ENCODE data around the gene FGD3.
"Not testable (repeated sequence)": the region's sequence is repeated elsewhere in the genome, so short reads cannot be mapped to it uniquely, and the experiment has no call there.

The FGD3 gene

DNA sequence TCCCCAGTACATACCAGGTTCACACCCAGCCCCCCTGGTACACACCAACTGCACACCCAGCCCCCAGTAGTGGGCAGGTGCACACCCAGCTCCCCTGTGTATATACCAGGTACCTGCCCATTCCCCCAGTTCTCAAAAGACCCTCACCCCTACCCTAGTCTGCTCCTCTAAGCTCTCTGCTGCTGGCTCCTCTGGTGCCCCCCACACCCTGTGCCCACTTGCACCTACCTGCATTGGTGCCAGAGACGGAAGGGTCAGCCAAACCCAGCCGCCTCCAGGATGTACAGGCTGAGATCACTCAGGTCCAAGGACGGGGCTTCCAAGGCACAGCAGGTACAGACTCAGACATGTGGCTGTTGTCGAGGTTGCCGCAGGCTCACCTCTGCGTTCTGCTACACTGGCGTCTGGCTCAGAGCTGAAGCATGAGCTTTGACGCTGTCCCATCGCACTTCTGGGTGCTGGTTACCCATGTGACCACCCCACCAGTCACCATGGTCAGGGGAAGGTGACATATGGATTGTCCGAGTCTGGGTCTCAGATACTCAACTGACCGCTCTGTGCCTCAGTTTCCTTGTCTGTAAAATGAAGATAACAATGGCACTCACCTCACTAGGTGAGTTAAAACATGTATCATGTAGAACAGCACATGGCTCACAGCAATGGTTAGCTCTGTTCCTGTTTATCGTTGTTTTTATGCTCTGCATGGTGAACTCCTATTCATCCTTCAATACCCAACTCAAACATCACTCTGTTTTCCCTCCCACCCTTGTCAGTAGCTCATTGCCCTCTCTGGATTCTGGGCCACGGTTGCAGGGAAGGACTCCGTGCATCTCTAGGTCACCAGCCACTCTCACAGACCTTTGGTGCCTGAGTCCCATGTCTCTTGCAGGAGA is 65.9 kb downstream of the FGD3 start:
- no peak for DNase-seq (ENCODE audit: extremely low spot score)
- ChIA-PET CTCF (interaction anchor here (0.6 kb wide), 1 partner anchor 20 kb away, joined by 4 read pairs; no protein-coding TSS in a partner anchor), POLR2A (no interaction called here)
- no peak for TF ChIP-seq FOXA1 (IDR thresholded peaks at IDR 0.05)
- no peak for TF ChIP-seq CTBP1 (IDR thresholded peaks at IDR 0.05; ENCODE audit: borderline replicate concordance)
- TF ChIP-seq BHLHE40 (IDR thresholded peaks at IDR 0.05; ENCODE audit: borderline replicate concordance), result no peak
- TF ChIP-seq NFRKB (IDR thresholded peaks at IDR 0.05), result no peak
- no peak for TF ChIP-seq FOXK2 (IDR thresholded peaks at IDR 0.05)
- no peak for TF ChIP-seq ELF4 (IDR thresholded peaks at IDR 0.05)
- no peak for TF ChIP-seq LEF1 (IDR thresholded peaks at IDR 0.05; ENCODE audit: borderline replicate concordance)

DNA sequence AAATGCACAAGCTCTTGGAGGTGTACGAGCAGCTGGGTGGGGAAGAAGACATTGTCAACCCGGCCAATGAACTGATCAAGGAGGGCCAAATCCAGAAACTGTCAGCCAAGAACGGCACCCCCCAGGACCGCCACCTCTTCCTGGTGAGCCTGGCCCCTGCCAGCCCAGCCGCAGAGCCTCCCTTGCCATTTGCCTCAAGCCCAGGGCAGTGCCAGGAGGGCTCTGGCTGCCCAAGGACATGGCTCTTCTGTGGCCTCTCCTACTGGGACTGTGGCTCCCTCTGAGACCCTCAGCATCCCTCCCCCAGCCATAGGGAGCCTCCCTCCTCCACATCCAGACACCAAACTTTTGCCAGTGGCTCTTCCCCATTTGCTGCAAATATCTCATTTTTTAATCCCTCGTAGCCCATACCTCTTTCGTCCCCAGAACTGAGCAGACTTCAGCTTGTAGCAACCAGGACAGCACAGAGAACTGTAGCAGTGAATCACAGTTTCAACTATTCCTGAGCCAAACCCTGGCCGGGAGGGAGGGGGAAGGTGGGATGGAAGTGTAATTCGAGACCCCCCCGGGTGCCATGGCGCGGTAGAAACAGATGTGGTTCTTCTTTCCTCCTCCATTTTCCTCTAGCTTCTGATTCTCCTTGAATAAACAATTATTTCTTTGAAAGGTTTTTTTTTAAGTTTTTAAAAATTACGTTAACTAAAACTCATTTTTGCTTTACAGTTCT is 66.7 kb downstream of the FGD3 start:
- ChIA-PET POLR2A (no interaction called here), CTCF (interaction anchor here (0.6 kb wide), 1 partner anchor 318 kb away, joined by 4 read pairs; no protein-coding TSS in a partner anchor)
- TF ChIP-seq CTBP1 (IDR thresholded peaks at IDR 0.05; ENCODE audit: borderline replicate concordance) (no peak), L3MBTL2 (conservative IDR thresholded peaks at IDR 0.05) (no peak), FOXM1 (IDR thresholded peaks at IDR 0.05; ENCODE audit: borderline replicate concordance) (no peak), ZNF384 (IDR thresholded peaks at IDR 0.05) (no peak), HDGF (IDR thresholded peaks at IDR 0.05; ENCODE audit: borderline replicate concordance) (no peak), FOXA1 (IDR thresholded peaks at IDR 0.05) (no peak)
- TF ChIP-seq, protein P1, sequence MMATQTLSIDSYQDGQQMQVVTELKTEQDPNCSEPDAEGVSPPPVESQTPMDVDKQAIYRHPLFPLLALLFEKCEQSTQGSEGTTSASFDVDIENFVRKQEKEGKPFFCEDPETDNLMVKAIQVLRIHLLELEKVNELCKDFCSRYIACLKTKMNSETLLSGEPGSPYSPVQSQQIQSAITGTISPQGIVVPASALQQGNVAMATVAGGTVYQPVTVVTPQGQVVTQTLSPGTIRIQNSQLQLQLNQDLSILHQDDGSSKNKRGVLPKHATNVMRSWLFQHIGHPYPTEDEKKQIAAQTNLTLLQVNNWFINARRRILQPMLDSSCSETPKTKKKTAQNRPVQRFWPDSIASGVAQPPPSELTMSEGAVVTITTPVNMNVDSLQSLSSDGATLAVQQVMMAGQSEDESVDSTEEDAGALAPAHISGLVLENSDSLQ (IDR thresholded peaks at IDR 0.05), result no peak
- no peak for DNase-seq (ENCODE audit: extremely low spot score)

DNA sequence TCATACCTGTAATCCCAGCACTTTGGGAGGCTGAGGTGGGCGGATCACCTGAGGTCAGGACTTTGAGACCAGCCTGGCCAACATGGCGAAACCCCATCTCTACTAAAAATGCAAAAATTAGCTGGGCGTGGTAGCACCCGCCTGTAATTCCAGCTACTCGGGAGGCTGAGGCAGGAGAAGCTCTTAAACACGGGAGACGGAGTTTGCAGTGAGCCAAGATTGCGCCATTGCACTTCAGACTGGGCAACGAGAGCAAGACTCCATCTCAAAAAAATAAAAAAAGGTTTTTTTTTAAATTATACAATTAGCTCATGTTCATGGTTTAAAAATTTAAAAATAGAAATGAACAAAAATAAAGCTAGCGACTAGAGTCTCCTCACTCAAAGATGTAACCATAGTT is 67.9 kb downstream of the FGD3 start:
- POLR2A ChIA-PET; DNase-seq (ENCODE audit: extremely low spot score); CTCF ChIA-PET: not testable (repeated sequence)

DNA sequence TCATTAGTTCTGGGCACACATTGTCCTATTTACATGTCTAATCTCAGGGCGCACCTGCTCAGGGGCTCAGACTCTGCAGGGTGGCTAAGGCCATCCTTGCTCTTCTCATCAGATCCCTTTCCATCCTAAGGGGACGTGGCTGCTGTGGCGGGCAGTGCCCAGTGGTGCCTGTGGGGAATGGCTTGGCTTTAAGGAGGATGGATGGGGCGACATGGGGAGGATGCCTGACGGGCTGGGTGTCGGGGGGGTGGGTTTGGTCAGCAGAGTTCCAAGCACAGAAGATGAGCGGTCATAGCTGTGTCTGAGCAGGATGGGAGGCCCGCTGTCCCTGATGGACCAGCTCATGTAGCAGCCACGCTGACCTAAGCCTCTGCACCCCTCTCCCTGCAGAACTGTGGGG is 70.3 kb downstream of the FGD3 start:
- no peak for DNase-seq (ENCODE audit: extremely low spot score)
- ChIA-PET POLR2A (no interaction called here), CTCF (interaction anchor here (0.6 kb wide), 1 partner anchor 45 kb away, joined by 4 read pairs; no protein-coding TSS in a partner anchor)
- no peak for TF ChIP-seq CTBP1 (IDR thresholded peaks at IDR 0.05; ENCODE audit: borderline replicate concordance)
- TF ChIP-seq ZNF384 (IDR thresholded peaks at IDR 0.05), result no peak
- no peak for TF ChIP-seq BHLHE40 (IDR thresholded peaks at IDR 0.05; ENCODE audit: borderline replicate concordance)
- no peak for TF ChIP-seq HDGF (IDR thresholded peaks at IDR 0.05; ENCODE audit: borderline replicate concordance)
- TF ChIP-seq ELF4 (IDR thresholded peaks at IDR 0.05), result no peak
- TF ChIP-seq SP1 (IDR thresholded peaks at IDR 0.05), result no peak
- no peak for TF ChIP-seq ARNT (IDR thresholded peaks at IDR 0.05)
- TF ChIP-seq FOXA1 (IDR thresholded peaks at IDR 0.05), result no peak
- TF ChIP-seq FOXK2 (IDR thresholded peaks at IDR 0.05), result no peak
- TF ChIP-seq FOXM1 (IDR thresholded peaks at IDR 0.05; ENCODE audit: borderline replicate concordance), result no peak
- no peak for TF ChIP-seq L3MBTL2 (conservative IDR thresholded peaks at IDR 0.05)
- TF ChIP-seq, protein P1 (IDR thresholded peaks at IDR 0.05), result no peak
- no peak for TF ChIP-seq NFRKB (IDR thresholded peaks at IDR 0.05)

DNA sequence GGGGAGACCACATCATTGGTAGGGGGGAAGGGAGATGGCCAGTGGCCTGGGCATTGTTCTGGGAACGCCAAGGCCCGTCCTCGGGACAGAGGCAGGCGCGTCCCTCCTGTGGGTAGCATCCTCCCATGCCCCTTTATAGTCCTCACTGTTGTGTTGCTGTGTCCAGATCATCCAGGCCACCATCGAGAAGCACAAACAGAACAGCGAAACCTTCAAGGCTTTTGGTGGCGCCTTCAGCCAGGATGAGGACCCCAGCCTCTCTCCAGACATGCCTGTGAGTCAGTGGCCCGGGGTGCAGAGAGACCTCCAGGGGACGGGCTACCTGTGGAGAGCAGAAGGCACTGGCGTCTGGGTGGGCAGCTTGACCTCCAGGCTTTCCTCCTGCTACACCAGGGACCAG is 72.8 kb downstream of the FGD3 start:
- POLR2A ChIA-PET, result no interaction called here
- TF ChIP-seq SP1 (IDR thresholded peaks at IDR 0.05) (no peak), FOXK2 (IDR thresholded peaks at IDR 0.05) (no peak), LEF1 (IDR thresholded peaks at IDR 0.05; ENCODE audit: borderline replicate concordance) (no peak), HDGF (IDR thresholded peaks at IDR 0.05; ENCODE audit: borderline replicate concordance) (no peak), ZNF384 (IDR thresholded peaks at IDR 0.05) (no peak), L3MBTL2 (conservative IDR thresholded peaks at IDR 0.05) (no peak)
- CTCF ChIA-PET, result interaction anchor here (0.8 kb wide), 1 partner anchor 17 kb away, joined by 3 read pairs; no protein-coding TSS in a partner anchor

DNA sequence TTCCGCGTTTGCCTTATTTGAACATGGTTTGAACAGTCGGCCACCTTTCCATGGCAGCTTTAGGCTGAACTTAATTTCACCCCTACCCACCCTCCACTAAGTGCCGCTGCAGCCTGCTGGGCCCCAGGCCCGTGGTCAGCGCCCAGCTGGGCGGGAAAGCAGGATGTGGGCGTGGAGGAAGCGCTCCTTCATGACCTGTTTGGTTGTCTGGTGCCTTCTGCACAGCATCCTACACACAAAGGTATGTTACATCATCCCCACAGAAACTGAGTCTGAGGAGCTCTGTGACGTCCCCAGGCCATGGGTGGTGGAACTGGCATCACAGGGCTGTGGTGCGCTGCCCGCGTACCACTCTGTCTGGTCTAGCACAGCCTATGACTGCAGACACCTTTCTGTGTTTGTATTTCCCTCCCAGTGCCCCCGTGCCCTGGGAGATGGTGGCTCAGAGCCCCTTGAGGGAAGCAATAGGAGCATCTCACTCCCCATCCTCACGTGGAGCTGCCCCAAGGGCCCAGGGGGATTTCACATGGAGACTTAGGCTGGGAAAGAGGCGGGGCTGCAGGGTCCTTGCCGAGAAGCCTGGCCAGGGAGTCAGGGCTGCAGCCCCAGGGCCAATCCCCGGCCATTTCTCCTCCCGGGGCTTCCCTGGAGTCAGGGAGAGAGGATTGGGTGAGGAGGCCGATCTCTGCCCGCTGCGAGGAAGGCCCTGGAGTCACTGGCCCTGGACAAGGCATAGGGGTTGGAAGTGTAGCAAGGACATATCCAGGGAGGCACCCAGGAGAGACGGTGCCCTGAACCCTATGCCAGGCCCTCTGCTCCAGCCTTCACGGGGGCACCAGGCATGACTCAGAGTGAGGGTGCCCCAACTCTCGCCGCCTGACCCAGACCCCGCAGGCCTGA is 73.7 kb downstream of the FGD3 start:
- no peak for TF ChIP-seq FOXA1 (IDR thresholded peaks at IDR 0.05)
- TF ChIP-seq FOXK2 (IDR thresholded peaks at IDR 0.05), result no peak
- no peak for DNase-seq (ENCODE audit: extremely low spot score)
- ChIA-PET CTCF (no interaction called here), POLR2A (no interaction called here)

More for the DNA sequence above, 72.8 kb downstream of the FGD3 start:
- no peak for DNase-seq (ENCODE audit: extremely low spot score)

DNA sequence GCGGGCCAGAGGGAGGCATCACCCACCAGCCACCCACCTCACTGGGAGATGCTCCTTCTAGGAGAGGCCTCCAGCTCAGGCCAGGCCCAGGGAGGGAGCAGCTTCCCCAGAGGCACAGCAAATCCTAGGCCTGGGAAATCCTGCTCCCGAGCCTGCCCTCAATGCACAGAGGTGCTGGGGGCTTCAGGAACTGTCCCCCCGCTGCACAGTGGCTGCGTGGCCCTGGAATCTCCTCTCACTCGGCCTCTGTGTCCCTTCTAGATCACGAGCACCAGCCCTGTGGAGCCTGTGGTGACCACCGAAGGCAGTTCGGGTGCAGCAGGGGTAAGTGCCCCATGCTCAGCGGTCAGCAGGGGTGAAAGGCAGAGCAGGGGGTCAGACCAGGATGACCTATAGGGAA is 74.7 kb downstream of the FGD3 start:
- ChIA-PET POLR2A (no interaction called here), CTCF (no interaction called here)
- TF ChIP-seq HDGF (IDR thresholded peaks at IDR 0.05; ENCODE audit: borderline replicate concordance) (no peak), L3MBTL2 (conservative IDR thresholded peaks at IDR 0.05) (no peak), ELF4 (IDR thresholded peaks at IDR 0.05) (no peak)
- DNase-seq (ENCODE audit: extremely low spot score), result no peak

All from HEK293T (cell line).